ENCODE results near the gene HDAC3.

GRCh38 chr5:141605523-141606277 lies 30.9 kb downstream of the HDAC3 start:
- TF ChIP-seq CTCF (tag by site-specific recombination; IDR thresholded peaks at IDR 0.05) = no peak
- TF ChIP-seq YY1 (tag by site-specific recombination; IDR thresholded peaks at IDR 0.05) = no peak
- TF ChIP-seq KLF17 (tag by site-specific recombination; IDR thresholded peaks at IDR 0.05) = no peak
- TF ChIP-seq ZNF350 (tag by site-specific recombination; IDR thresholded peaks at IDR 0.05) = no peak
- TF ChIP-seq ZNF701 (tag by site-specific recombination; IDR thresholded peaks at IDR 0.05) = no peak
- no peak for TF ChIP-seq PRDM6 (tag by site-specific recombination; IDR thresholded peaks at IDR 0.05)

Data from HEK293 (cell line).